A549 (cell line): ENCODE results near the gene HADHA.

ENCODE experiments used
- BHLHE40 ChIP-seq: IDR thresholded peaks from 2 replicates; pipeline ENCODE4 v1.6.1; 2012; ENCODE audit warnings: low read depth, low read length, inconsistent platforms
- EP300 ChIP-seq, 2 experiments: fragments of >200 bp; sonication (Bioruptor Twin); formaldehyde crosslinking; IDR thresholded peaks; 2 replicates in 1 of 2; 3 replicates in 1 of 2; pipeline ENCODE4 v1.6.1; 2016 to 2017
- FOSL2 ChIP-seq, 2 experiments: fragments of 450-650 bp in 1 of 2; fragments of >200 bp in 1 of 2; sonication (Bioruptor Twin) in 1 of 2; formaldehyde crosslinking; IDR thresholded peaks; 2 replicates each; pipeline versions ENCODE4 v1.5.0 to v1.6.1; 2016 to 2020; ENCODE audit warnings: mild to moderate bottlenecking in 1 of 2, moderate library complexity in 1 of 2
- HDAC2 ChIP-seq: fragments of 200-600 bp; sonication (generic); IDR thresholded peaks from 2 replicates; pipeline ENCODE4 v1.6.1; 2016
- HES2 ChIP-seq: fragments of >200 bp; sonication (Bioruptor Twin); formaldehyde crosslinking; IDR thresholded peaks from 2 replicates; pipeline ENCODE4 v1.6.1; 2016
- MAX ChIP-seq: IDR thresholded peaks from 2 replicates; pipeline ENCODE4 v1.6.1; 2012
- POLR2A ChIP-seq: IDR thresholded peaks from 2 replicates; pipeline ENCODE4 v1.6.1; 2012; ENCODE audit warnings: mild to moderate bottlenecking, low read length
- ZFP36 ChIP-seq: fragments of 450-650 bp; IDR thresholded peaks from 2 replicates; pipeline ENCODE4 v1.6.1; 2014; ENCODE audit warnings: borderline replicate concordance; ENCODE audit not compliant: partially characterized antibody
- TF ChIP-seq, protein P1 (sequence below): fragments of >200 bp; sonication (Bioruptor Twin); formaldehyde crosslinking; IDR thresholded peaks from 3 replicates; pipeline ENCODE4 v1.5.1; 2016
- TF ChIP-seq, protein P2 (sequence below): fragments of 200-600 bp; sonication (generic); IDR thresholded peaks from 2 replicates; pipeline ENCODE4 v1.6.1; 2016; ENCODE audit warnings: antibody characterized with exemption, mild to moderate bottlenecking, moderate library complexity
- TF ChIP-seq, protein P3 (sequence below): IDR thresholded peaks from 2 replicates; pipeline ENCODE4 v1.6.1; 2012

GRCh38 chr2:26175466-26176278 lies 68.8 kb downstream of the HADHA start:
- TF ChIP-seq, protein P1, sequence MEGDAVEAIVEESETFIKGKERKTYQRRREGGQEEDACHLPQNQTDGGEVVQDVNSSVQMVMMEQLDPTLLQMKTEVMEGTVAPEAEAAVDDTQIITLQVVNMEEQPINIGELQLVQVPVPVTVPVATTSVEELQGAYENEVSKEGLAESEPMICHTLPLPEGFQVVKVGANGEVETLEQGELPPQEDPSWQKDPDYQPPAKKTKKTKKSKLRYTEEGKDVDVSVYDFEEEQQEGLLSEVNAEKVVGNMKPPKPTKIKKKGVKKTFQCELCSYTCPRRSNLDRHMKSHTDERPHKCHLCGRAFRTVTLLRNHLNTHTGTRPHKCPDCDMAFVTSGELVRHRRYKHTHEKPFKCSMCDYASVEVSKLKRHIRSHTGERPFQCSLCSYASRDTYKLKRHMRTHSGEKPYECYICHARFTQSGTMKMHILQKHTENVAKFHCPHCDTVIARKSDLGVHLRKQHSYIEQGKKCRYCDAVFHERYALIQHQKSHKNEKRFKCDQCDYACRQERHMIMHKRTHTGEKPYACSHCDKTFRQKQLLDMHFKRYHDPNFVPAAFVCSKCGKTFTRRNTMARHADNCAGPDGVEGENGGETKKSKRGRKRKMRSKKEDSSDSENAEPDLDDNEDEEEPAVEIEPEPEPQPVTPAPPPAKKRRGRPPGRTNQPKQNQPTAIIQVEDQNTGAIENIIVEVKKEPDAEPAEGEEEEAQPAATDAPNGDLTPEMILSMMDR: no peak
- TF ChIP-seq ZFP36: no peak
- TF ChIP-seq, protein P2, sequence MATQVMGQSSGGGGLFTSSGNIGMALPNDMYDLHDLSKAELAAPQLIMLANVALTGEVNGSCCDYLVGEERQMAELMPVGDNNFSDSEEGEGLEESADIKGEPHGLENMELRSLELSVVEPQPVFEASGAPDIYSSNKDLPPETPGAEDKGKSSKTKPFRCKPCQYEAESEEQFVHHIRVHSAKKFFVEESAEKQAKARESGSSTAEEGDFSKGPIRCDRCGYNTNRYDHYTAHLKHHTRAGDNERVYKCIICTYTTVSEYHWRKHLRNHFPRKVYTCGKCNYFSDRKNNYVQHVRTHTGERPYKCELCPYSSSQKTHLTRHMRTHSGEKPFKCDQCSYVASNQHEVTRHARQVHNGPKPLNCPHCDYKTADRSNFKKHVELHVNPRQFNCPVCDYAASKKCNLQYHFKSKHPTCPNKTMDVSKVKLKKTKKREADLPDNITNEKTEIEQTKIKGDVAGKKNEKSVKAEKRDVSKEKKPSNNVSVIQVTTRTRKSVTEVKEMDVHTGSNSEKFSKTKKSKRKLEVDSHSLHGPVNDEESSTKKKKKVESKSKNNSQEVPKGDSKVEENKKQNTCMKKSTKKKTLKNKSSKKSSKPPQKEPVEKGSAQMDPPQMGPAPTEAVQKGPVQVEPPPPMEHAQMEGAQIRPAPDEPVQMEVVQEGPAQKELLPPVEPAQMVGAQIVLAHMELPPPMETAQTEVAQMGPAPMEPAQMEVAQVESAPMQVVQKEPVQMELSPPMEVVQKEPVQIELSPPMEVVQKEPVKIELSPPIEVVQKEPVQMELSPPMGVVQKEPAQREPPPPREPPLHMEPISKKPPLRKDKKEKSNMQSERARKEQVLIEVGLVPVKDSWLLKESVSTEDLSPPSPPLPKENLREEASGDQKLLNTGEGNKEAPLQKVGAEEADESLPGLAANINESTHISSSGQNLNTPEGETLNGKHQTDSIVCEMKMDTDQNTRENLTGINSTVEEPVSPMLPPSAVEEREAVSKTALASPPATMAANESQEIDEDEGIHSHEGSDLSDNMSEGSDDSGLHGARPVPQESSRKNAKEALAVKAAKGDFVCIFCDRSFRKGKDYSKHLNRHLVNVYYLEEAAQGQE: no peak
- TF ChIP-seq POLR2A: no peak
- no peak for TF ChIP-seq HES2
- no peak for TF ChIP-seq BHLHE40
- no peak for TF ChIP-seq FOSL2 (IDR thresholded peaks at IDR 0.05)
- TF ChIP-seq FOSL2 (CRISPR knock-in tag; IDR thresholded peaks at IDR 0.05): no peak
- TF ChIP-seq EP300 (IDR thresholded peaks at IDR 0.05): no peak
- no peak for TF ChIP-seq MAX
- no peak for TF ChIP-seq HDAC2
- TF ChIP-seq, protein P3, sequence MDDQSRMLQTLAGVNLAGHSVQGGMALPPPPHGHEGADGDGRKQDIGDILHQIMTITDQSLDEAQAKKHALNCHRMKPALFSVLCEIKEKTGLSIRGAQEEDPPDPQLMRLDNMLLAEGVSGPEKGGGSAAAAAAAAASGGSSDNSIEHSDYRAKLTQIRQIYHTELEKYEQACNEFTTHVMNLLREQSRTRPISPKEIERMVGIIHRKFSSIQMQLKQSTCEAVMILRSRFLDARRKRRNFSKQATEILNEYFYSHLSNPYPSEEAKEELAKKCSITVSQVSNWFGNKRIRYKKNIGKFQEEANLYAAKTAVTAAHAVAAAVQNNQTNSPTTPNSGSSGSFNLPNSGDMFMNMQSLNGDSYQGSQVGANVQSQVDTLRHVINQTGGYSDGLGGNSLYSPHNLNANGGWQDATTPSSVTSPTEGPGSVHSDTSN: no peak
